ENCODE measurements around the gene EXOC6B.

EXOC6B gene

DNA sequence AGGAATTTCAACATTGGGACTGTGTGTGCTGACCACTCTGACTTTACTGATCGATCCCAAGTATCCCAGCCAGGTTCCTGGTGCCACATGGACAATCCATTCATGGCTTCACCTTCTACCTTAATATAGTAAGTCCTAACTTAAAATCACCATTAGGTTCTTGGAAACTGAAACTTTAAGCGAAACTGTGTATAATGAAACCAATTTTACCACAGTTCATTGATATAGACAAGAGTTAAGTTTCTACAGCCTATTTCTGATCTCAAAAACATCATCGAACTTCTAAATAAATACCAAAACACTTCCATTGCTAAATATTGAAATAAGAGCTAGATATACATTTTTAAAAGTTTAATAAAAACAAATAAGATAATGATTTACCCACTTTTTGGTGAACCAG is 4.4 kb upstream of the EXOC6B start:
- no peak for DNase-seq (ENCODE audit: low read depth in 1 of 2, low spot score in 1 of 2)

DNA sequence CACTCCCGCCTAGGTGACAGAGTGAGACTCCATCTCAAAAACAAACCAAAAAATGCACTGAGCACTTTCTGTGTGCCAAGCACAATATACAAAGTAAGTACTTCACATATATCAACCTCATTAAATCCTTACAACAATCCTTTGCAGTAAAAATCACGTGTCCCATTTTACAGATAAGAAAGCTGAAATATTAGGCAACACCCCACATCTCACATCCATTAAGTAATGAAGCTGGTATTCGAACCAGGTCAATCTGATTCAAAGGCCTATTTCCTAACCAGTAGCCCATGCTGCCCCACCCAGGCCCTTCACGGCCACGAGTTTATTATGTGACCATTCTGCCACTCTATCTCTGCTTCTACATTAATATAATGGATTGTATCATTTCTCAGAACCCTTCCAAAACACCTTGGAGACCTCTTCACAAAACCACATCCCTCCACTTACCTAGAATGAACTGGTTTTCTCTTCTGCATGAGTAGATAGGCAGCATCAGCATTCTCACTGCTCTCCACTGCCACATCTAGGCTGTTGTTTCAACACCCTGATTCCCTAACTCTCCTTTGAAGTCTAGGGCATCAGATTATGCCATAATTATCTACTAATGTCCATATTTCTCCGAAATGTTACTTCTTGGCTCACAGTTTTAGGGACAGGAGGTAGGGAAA is 3.1 kb upstream of the EXOC6B start:
- DNase-seq (ENCODE audit: low read depth in 1 of 2, low spot score in 1 of 2): no peak

DNA sequence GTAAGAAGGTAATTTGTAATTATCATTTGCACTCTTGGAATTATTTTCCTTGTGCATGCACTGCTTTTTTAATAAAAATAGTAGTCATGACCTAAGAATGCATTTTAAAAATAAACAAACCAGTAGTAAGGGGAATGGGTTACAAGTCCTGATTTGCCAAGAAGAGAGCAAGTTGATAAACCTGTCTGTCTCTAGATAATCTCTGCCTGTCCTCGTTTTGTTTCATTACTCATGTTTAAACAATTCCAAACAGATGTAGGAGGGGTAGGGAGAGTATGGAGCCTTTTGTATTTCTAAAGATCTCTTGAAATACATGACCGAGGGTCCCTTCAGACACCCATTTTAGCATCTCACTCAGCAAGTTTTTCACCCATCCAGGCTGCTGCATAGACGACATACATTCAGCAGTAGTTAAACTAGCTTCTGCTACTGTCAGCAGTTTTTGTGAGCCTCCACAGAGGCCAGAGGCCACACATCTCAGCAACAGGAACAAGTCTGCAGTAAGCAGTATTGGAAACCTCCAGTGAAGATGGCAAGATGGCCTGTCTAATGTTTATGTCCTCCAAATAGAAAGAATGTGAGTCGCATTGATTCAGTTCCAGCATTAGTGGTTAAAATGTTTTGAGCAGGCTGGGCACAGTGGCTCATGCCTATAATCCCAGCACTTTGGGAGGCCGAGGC is 2.3 kb upstream of the EXOC6B start:
- no peak for DNase-seq (ENCODE audit: low read depth in 1 of 2, low spot score in 1 of 2)

DNA sequence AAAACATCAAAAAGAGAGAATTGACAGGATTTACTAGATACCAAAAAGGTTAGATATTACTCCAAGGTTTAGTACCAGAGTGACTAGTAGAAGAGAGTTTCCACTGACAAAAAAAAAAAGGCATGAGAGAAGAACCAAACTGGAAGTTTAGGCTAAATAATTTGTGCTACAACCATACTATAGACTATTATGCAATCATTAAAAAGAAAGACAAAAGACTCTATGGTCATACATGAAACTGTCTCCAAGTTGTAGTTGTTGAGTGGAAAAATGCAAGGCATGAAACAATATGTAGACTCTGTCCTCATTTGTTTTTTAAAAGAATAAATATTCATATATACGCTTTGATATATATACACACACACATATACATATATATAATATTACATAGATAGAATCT is 1.7 kb upstream of the EXOC6B start:
- DNase-seq (ENCODE audit: low read depth in 1 of 2, low spot score in 1 of 2): no peak

DNA sequence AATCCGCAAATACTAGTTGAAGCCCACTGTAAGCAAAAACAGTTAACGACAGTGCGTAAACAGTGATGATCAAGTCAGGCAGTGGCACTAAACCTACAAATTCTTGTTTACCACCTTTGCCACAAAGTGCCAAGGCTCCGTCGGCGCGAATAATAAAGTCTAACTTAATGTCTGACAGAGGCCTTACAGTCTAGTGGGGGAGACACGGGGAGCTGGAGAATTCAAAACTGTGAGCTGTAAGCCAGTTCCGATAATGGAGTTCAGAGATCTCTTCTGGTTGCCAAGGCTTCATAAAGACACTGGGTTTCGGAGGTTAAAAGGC is 284 bp upstream of the EXOC6B start:
- DNase-seq (ENCODE audit: low read depth in 1 of 2, low spot score in 1 of 2): no peak

DNA sequence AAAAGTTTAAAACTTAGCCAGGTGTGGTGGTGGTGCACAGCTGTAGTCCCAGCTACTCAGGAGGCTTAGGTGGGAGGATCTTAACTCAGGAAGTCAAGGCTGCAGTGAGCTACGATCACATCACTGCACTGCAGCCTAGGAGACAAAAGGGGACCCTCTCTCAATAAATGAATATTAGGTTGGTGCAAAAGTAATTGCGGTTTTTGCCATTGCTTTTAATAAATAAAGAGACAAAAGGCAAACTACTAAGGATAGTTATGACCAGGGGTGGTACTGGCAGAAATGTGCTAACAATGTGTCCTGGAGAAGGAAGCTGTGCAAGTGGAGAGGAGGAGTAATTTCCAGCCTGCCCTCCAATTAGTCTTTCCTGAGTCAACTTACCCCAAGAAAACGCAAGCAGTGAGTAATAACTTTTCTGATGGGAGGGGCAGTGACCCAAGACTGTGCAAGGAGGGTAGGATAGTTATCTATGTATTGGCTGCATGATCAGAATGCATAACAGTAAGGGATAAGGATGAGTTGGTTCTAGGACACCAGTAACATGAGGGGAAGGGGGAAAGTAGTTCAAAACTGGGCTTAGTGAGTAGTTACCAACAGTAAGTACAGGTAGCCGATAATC is 1.5 kb downstream of the EXOC6B start:
- DNase-seq (ENCODE audit: low read depth in 1 of 2, low spot score in 1 of 2): no peak

DNA sequence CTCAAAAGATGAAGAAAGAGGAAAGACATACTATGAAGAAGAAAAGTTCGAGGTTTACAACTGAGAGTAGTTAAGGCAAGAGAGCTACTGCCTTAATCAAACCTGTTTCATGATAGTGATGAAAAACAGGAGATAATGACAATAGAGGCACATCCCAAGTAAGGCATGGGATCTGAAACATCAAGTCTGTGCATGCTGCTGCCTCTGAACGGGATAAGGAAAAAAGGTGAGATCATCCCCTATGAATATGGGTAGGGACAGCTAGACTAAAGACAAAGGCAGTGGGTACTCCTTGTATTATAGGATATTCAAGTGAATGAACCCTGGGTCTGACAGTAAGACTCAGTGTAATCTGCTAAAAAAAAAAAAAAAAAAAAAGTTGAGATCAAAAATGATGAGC is 3.0 kb downstream of the EXOC6B start:
- no peak for DNase-seq (ENCODE audit: low read depth in 1 of 2, low spot score in 1 of 2)

DNA sequence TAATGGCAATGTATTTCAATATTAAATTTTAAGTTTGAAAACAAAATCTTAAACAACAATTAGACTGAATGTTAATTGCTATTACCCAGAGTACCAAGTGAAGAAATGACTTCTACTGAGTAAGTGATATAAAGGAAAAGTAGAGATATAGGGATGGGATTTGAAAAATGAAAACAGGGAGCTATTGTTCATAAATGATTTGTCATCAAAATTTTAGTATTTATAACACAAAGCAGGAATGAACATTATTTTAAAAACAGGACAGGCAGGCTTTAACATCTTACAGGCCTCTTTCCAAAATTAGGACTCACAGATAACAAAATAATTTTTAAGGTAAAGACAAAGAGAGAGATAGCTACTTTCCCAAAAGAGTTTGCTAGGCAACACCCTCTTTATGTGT is 3.9 kb downstream of the EXOC6B start:
- no peak for DNase-seq (ENCODE audit: low read depth in 1 of 2, low spot score in 1 of 2)

DNA sequence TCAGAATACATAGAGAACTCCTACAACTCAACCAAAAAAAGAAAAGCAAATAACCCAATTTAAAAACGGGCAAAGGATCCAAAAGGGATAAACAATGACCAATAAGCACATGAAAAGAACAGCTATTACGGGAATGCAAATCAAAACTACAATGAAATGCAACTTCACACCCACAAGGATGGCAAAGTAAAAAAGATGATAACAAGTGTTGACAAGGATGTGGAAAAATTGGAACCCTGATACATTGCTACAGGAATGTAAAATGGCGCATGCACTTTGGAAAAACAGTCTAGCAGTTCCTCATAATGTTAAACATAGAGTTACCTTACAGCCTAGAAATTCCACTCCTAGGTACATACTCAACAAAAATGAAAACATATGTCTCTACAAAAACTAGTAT is 4.7 kb downstream of the EXOC6B start:
- no peak for DNase-seq (ENCODE audit: low read depth in 1 of 2, low spot score in 1 of 2)

DNA sequence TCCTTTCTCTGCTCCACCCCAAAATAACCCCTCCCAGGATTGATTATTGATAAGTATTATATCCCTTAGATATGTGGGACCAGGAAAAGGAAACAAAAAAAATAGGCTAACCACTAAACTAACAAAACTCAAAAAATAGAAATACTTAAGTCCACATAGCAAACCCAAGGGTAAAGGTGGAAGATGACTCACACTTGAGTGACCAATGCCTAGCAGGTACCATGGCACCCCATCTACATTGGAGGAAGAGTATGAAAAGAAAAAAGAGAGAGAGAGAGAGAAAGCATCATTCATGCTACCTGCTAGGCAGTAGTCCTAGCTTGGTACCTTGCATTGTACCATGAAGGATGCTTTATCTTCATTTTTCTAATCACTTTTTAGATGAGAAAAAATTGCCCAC is 6.3 kb downstream of the EXOC6B start:
- no peak for DNase-seq (ENCODE audit: low read depth in 1 of 2, low spot score in 1 of 2)

DNA sequence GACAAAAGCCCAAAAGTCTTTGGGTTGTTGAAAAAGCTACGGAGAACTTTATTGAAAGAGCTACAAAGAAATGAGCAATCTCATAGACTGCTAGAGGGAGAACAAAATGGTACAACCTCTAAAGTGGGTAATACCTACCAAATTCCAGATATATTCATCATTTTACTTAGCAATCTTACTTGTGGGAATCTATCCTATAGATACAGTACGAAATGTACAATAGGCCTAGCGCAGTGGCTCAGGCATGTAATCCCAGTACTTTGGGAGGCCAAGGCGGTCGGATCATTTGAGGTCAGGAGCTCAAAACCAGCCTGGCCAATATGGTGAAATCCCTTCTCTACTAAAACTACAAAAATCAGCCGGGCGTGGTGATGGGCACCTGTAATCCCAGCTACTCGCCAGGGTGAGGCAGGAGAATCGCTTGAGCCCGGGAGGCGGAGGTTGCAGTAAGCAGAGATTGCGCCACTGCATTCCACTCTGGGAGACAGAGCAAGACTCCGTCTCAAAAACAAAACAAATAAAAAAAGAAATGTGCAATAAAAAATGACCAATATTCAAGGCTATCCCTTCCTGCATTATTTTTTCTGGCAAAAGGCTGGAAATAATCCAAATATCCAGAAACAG is 10.1 kb downstream of the EXOC6B start:
- DNase-seq (ENCODE audit: low read depth in 1 of 2, low spot score in 1 of 2): no peak

DNA sequence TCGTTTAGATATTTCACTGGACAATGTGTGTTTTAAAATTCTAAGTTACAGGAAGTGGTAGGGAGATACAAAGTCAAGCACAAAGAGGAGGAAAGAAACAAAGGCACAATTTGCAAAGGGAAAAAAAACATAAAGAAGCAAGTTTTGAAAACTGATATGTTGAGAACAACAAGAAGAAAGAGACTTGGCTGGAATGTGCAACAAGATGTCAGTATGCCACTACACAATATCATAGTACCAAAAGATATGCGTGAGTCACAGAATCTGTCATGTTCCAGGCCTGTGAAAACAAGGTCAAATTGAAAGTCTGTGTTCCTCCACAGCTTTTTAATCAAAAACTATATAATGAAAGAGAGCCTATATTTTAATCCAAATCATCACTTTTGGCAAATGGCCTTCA is 12.0 kb downstream of the EXOC6B start:
- no peak for DNase-seq (ENCODE audit: low read depth in 1 of 2, low spot score in 1 of 2)

DNA sequence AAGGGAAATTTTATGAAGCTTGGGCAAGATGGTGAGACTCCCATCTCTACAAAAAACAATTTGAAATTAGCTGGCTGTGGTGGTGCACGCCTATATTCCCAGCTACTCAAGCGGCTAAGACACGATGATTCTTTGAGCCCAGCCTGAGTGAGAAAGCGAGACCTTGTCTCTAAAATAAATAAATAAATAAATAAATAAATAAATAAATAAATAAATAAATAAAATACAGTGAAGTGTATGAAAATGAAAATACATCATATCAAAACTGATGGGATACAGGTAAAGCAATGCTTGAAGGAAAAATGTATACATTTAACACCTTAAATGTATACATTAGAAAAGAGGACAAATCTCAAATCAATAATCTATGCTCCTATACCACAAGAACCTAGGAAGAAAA is 15.7 kb downstream of the EXOC6B start:
- DNase-seq (ENCODE audit: low read depth in 1 of 2, low spot score in 1 of 2): no peak

DNA sequence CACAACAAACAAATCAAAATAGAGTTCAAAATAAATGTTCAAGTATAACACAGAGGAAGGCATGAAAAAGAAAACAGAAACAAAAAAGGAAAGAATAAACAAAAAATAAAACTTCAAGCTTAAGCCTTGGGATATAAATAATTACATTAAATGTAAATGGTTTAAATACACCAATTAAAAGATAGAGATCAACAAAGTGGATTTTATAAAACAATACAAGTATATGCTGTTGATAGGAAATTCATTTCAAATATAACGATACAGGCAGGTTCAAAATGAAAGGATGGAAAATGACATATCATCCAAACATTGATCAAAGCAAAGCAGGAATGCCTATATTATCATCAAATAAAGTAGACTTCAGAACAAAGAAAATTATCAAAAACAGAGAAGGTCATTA is 16.7 kb downstream of the EXOC6B start:
- DNase-seq (ENCODE audit: low read depth in 1 of 2, low spot score in 1 of 2): no peak

DNA sequence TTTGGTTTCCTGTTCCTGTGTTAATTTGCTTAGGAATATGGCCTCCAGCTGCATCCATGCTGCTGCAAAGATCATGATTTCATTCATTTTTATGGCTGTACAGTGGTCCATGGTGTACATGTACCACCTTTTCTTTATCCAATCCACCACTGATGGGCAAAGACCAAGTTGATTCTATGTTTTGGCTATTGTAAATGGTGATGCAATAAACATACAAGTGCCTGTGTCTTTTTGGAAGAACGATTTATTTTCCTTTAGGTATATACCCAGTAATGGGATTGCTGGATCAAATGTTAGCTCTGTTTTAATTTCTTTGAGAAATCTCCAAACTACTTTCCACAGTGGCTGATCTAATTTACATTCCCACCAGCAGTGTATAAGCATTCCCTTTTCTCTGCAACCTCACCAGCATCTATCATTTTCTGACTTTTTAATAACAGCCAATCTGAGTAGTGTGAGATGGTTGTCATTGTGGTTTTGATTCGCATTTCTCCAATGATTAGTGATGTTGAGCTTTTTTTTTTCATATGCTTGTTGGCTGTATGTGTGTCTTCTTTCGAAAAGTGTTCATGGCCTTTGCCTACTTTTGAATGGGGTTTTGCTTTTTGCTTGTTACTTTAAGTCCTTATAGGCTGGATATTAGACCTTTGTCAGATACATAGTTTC is 19.4 kb downstream of the EXOC6B start:
- no peak for DNase-seq (ENCODE audit: low read depth in 1 of 2, low spot score in 1 of 2)

DNA sequence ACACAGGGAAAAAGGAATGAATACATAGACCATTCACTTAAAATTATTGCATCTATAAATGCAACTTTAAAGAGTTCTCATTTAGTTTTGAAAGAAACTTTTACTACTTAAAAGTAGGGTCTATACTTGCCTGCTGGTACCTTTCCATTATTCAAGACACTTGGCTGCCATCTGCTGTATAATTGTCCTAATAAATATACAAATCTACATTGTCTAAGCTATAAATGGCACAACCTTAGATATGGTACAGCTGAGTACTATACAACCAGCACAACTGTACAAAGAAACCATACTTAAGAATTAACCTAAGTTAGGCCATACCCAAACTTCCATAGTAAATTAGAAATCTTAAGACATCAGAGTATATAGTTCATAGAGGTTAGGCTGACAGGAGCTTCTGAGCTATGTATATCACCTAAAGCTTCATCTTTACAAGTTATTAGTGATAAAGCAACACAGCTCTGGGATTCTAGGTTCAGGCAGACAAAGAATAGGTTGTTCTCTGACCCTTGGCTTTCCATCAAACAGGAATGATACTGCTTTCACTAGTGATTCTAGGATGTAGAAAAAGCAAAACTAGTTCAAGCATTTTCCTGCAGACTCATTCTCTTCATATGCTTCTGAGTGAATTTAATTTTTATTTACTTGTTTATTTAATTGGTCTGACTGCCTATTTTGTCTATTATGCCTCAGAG is 22.1 kb downstream of the EXOC6B start:
- DNase-seq (ENCODE audit: low read depth in 1 of 2, low spot score in 1 of 2): no peak

DNA sequence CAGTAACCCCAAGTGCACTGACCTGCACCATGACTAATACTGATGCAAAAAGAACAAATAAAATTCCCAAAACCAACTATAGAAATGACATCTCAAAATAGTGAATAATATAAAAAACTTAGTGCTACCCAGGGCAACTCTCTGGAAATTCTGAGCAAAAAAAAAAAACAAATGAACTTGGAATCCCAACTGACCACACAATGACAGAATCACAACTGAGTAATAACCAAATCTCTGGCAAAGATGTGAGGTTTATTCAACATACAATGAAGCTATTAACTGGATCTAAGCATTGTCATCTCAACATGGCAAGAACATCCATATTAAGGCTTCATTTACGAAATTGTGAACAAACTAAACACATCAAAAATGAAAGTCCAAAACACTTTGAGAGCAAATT is 22.7 kb downstream of the EXOC6B start:
- DNase-seq (ENCODE audit: low read depth in 1 of 2, low spot score in 1 of 2): no peak

DNA sequence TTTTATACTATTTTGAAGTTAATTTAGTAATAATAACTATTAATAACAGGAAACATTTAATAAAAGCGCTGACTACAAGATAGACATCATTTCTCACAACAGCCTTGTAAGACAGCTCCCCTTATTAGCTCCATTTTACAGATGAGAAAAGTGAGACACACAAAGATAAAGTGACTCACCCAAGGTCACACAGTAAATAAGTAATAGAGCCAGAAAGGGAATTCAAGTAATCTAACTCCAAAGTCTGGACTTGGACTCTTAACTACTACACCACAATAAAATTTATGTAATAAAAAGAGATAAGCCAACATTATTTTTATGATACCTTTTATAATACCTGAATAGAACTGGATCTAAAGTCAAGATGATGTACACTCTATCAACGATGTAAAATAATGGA is 25.3 kb downstream of the EXOC6B start:
- no peak for DNase-seq (ENCODE audit: low read depth in 1 of 2, low spot score in 1 of 2)

DNA sequence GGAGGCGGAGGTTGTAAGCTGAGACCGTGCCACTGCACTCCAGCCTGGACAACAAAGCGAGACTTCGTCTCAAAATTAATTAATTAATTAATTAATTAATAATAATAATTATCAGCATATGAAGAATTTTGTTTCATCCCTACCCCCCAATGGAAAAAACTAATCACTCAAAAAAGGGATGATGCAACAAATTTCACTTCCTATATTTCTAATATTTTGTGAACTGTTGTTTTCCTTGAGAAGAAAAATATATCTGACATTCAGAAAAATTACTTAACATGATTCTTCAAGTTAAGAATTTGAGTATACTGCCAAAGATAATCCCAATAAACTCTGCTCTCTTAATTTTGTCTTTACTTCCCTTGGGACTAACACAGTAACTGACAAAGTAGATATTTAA is 28.1 kb downstream of the EXOC6B start:
- DNase-seq (ENCODE audit: low read depth in 1 of 2, low spot score in 1 of 2): no peak

DNA sequence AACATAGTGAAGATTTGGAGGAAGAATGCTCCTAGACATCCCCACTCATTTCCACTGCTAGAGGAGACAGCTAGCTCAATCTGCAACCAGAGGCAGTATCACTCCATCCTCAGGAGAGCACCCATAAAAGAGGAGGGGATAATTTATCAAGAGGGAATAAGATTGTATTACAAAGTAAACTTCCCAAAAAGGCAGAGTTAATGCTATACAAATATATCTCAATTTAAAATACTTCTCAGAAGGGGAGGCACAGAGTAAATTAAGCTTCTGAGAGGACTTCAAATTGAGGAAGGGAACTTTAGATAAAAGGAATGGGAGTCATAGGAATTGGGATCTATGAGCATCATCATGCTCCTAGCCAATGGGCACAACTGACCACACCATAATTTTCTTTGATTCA is 29.1 kb downstream of the EXOC6B start:
- DNase-seq (ENCODE audit: low read depth in 1 of 2, low spot score in 1 of 2): no peak

DNA sequence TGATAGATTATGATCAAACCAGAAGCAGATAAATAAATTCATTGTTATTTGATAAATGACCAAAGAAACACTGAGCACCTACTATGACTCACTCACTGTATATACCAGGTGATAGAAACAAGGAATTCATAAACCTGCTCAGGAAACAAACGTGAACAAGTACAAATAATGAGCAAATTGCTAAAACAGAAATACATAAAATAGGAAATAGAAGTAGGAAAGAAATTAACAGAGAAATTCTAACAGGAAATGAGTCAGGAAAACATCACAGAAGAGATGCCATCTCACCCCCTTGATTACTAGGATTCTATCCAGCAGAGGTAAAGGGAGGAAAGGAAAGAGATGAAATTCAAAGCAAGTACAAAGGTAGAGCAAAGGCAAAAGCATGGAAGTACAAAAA is 31.3 kb downstream of the EXOC6B start:
- DNase-seq (ENCODE audit: low read depth in 1 of 2, low spot score in 1 of 2): no peak

Data from activated T-helper 1 cell treated with anti-CD3 and anti-CD28 coated beads, Interleukin-2, amount 50 U/mL, for 16 hours (primary cell).